HEK293 (cell line): ENCODE data around the gene POMP.
"Not testable (repeated sequence)": the region's sequence is repeated elsewhere in the genome, so short reads cannot be mapped to it uniquely, and the experiment has no call there.

ENCODE experiments used
- CTCF ChIA-PET: fragments of 350-600 bp; formaldehyde crosslinking; extraction: SDS; loops from one replicate; lab custom pipeline; 2021; ENCODE audit warnings: antibody characterized with exemption; lab: Yijun Ruan, JAX
- POLR2A ChIA-PET: fragments of 300-600 bp; formaldehyde crosslinking; extraction: SDS; loops from one replicate; lab custom pipeline; 2020; ENCODE audit warnings: antibody characterized with exemption, inconsistent platforms; lab: Yijun Ruan, JAX
- H3K27ac ChIP-seq: fragments of 200-500 bp; sonication (Bioruptor generic); 2 replicates; pipeline ENCODE4 v1.5.1; 2014; ENCODE audit warnings: low read depth, low read length, control low read depth, inconsistent platforms; ENCODE audit errors: extremely low read depth
- H3K36me3 ChIP-seq, 2 experiments: fragments of 200-500 bp in 1 of 2; sonication (Bioruptor generic) in 1 of 2; 1 replicate in 1 of 2; 2 replicates in 1 of 2; pipeline ENCODE4 v1.5.1; 2014 to 2017; ENCODE audit warnings: inconsistent platforms in 2 of 2, low read length in 2 of 2; ENCODE audit not compliant: control insufficient read depth in 2 of 2, insufficient read depth in 1 of 2
- H3K4me1 ChIP-seq: fragments of 200-500 bp; sonication (Bioruptor generic); 2 replicates; pipeline ENCODE4 v1.5.1; 2014; ENCODE audit warnings: mild to moderate bottlenecking, low read length, inconsistent platforms; ENCODE audit not compliant: control insufficient read depth, insufficient read depth
- H3K4me3 ChIP-seq: 2 replicates; pipeline ENCODE4 v1.5.1; 2011; ENCODE audit warnings: low read depth, mild to moderate bottlenecking, control low read depth, low read length, moderate library complexity
- H3K9me3 ChIP-seq: fragments of 200-500 bp; sonication (Bioruptor generic); 2 replicates; pipeline ENCODE4 v1.5.1; 2014; ENCODE audit warnings: low read depth, low read length, inconsistent platforms; ENCODE audit not compliant: control insufficient read depth, insufficient read depth
- GLIS1 ChIP-seq: fragments of 450-650 bp; formaldehyde crosslinking; IDR thresholded peaks from 2 replicates; pipeline ENCODE4 v1.5.1; 2016; ENCODE audit warnings: missing biosample characterization, missing genetic modification characterization
- GLIS2 ChIP-seq: fragments of 450-650 bp; formaldehyde crosslinking; IDR thresholded peaks from 2 replicates; pipeline ENCODE4 v1.5.1; 2016; ENCODE audit warnings: missing biosample characterization, missing genetic modification characterization
- KLF9 ChIP-seq: fragments of 450-650 bp; formaldehyde crosslinking; IDR thresholded peaks from 2 replicates; pipeline ENCODE4 v1.5.1; 2016; ENCODE audit warnings: missing biosample characterization, missing genetic modification characterization, low read depth
- YY2 ChIP-seq: fragments of 450-650 bp; formaldehyde crosslinking; IDR thresholded peaks from 2 replicates; pipeline ENCODE4 v1.5.1; 2016; ENCODE audit warnings: missing biosample characterization, missing genetic modification characterization
- ZBTB17 ChIP-seq: fragments of 450-650 bp; formaldehyde crosslinking; IDR thresholded peaks from 2 replicates; pipeline ENCODE4 v1.5.1; 2016; ENCODE audit warnings: missing biosample characterization, missing genetic modification characterization
- ZBTB20 ChIP-seq: fragments of 450-650 bp; formaldehyde crosslinking; IDR thresholded peaks from 2 replicates; pipeline ENCODE4 v1.5.1; 2016; ENCODE audit warnings: missing biosample characterization, missing genetic modification characterization
- ZNF112 ChIP-seq: fragments of 450-650 bp; formaldehyde crosslinking; IDR thresholded peaks from 2 replicates; pipeline ENCODE4 v1.5.0; 2017; ENCODE audit warnings: missing biosample characterization, missing genetic modification characterization
- ZNF19 ChIP-seq: fragments of 450-650 bp; formaldehyde crosslinking; IDR thresholded peaks from 2 replicates; pipeline ENCODE4; 2016; ENCODE audit warnings: missing biosample characterization, missing genetic modification characterization, low read depth
- ZNF23 ChIP-seq: fragments of 450-650 bp; formaldehyde crosslinking; IDR thresholded peaks from 2 replicates; pipeline ENCODE4 v1.5.1; 2016; ENCODE audit warnings: missing biosample characterization, missing genetic modification characterization, borderline replicate concordance
- ZNF394 ChIP-seq: fragments of 450-650 bp; formaldehyde crosslinking; IDR thresholded peaks from 2 replicates; pipeline ENCODE4 v1.5.1; 2016; ENCODE audit warnings: missing biosample characterization, missing genetic modification characterization, mild to moderate bottlenecking, moderate library complexity, borderline replicate concordance
- ZNF423 ChIP-seq: fragments of 450-650 bp; formaldehyde crosslinking; IDR thresholded peaks from 2 replicates; pipeline ENCODE4 v1.5.1; 2016; ENCODE audit warnings: missing biosample characterization, missing genetic modification characterization
- ZNF426 ChIP-seq: fragments of 450-650 bp; formaldehyde crosslinking; IDR thresholded peaks from 2 replicates; pipeline ENCODE4 v1.5.1; 2017; ENCODE audit warnings: missing biosample characterization, missing genetic modification characterization, mild to moderate bottlenecking, inconsistent platforms, moderate library complexity
- ZNF596 ChIP-seq: fragments of 450-650 bp; IDR thresholded peaks from 2 replicates; pipeline ENCODE4 v1.5.0; 2018; ENCODE audit warnings: missing biosample characterization, mild to moderate bottlenecking, missing genetic modification characterization, moderate library complexity
- ZNF785 ChIP-seq: fragments of 450-650 bp; formaldehyde crosslinking; IDR thresholded peaks from 2 replicates; pipeline ENCODE4 v1.5.1; 2016; ENCODE audit warnings: missing biosample characterization, missing genetic modification characterization
- ZNF837 ChIP-seq: fragments of 450-650 bp; formaldehyde crosslinking; IDR thresholded peaks from 2 replicates; pipeline ENCODE4 v1.5.1; 2016; ENCODE audit warnings: missing biosample characterization, missing genetic modification characterization
- ZSCAN16 ChIP-seq: fragments of 450-650 bp; formaldehyde crosslinking; IDR thresholded peaks from 2 replicates; pipeline ENCODE4 v1.5.1; 2016; ENCODE audit warnings: missing biosample characterization, missing genetic modification characterization
- ZSCAN30 ChIP-seq: fragments of 450-650 bp; IDR thresholded peaks from 2 replicates; pipeline ENCODE4 v1.5.1; 2018; ENCODE audit warnings: missing biosample characterization, mild to moderate bottlenecking, missing genetic modification characterization, moderate library complexity
- TF ChIP-seq, protein P1 (sequence below): fragments of 450-650 bp; formaldehyde crosslinking; IDR thresholded peaks from 2 replicates; pipeline ENCODE4 v1.5.1; 2016; ENCODE audit warnings: missing biosample characterization, missing genetic modification characterization
- TF ChIP-seq, protein P2 (sequence below): fragments of 450-650 bp; formaldehyde crosslinking; IDR thresholded peaks from 2 replicates; pipeline ENCODE4 v1.5.1; 2017; ENCODE audit warnings: missing biosample characterization, missing genetic modification characterization
- TF ChIP-seq, protein P3 (sequence below): fragments of 450-650 bp; formaldehyde crosslinking; IDR thresholded peaks from 2 replicates; pipeline ENCODE4 v1.5.1; 2016; ENCODE audit warnings: missing biosample characterization, missing genetic modification characterization
- TF ChIP-seq, protein P4 (sequence below): fragments of 450-650 bp; IDR thresholded peaks from 2 replicates; pipeline ENCODE4 v1.5.1; 2018; ENCODE audit warnings: missing biosample characterization, missing genetic modification characterization

POMP gene

DNA sequence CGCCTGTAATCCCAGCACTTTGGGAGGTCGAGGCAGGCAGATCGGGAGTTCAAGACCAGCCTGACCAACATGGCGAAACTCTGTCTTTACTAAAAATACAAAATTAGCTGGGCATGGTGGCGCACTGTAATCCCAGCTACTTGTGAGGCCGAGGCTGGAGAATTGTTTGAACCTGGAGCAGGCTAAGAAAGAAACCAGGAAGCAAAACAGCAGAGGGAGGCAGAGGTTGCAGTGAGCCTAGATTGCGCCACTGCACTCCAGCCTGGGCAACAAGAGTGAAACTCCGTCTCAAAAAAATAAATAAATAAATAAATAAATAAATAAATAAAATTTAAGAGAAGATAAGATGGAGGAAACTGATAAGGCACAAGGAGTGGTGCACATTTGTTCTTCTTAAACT is 24.2 kb downstream of the POMP start:
- CTCF ChIA-PET: interaction anchor here (0.6 kb wide), 1 partner anchor 116 kb away, joined by 3 read pairs; no protein-coding TSS in a partner anchor
- H3K9me3 ChIP-seq, H3K4me3 ChIP-seq, H3K27ac ChIP-seq, H3K4me1 ChIP-seq, POLR2A ChIA-PET: not testable (repeated sequence)
- H3K36me3 ChIP-seq: peaks cover 8 to 15% of the 10 kb centered on the region in 2 experiments
- TF ChIP-seq ZNF394 (tag by site-specific recombination) (0 out of 2 replicates have a peak, but pooled peaks have one; percentile 20), ZNF426 (peak; percentile 13; the same call in 1 of the 2 replicates)

DNA sequence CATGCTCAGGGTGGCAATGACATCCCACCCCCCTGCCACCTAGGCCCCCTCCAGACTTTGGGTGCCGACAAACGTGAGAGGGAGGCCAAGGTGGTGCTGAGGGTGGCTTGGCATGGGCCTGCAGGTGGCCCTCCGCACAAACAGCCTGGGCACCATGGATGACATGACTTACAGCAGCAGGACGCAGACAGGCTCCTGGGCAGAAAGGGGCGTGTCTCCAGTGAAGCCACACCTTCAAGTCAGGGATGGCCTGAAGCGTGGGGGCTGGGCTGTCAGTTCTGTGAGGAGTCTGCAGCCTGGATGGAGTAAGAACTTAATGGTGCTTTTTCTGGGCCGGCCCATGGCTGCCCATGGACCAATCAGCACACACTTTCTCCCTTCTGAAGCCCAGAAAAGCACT is 25.3 kb downstream of the POMP start:
- POLR2A ChIA-PET: no interaction called here
- TF ChIP-seq ZBTB17 (tag by site-specific recombination) (peak; percentile 45; the same call in 1 of the 2 replicates), KLF9 (tag by site-specific recombination) (peak; percentile 72), ZSCAN16 (tag by site-specific recombination) (no peak), YY2 (tag by site-specific recombination) (no peak), ZBTB20 (tag by site-specific recombination) (peak; percentile 62), GLIS2 (tag by site-specific recombination) (0 out of 2 replicates have a peak, but pooled peaks have one; percentile 13), GLIS1 (tag by site-specific recombination) (0 out of 2 replicates have a peak, but pooled peaks have one; percentile 6), ZNF423 (tag by site-specific recombination) (no peak), ZNF19 (tag by site-specific recombination) (no peak), ZNF394 (tag by site-specific recombination) (no peak), ZNF785 (tag by site-specific recombination) (no peak)
- TF ChIP-seq, protein P1, sequence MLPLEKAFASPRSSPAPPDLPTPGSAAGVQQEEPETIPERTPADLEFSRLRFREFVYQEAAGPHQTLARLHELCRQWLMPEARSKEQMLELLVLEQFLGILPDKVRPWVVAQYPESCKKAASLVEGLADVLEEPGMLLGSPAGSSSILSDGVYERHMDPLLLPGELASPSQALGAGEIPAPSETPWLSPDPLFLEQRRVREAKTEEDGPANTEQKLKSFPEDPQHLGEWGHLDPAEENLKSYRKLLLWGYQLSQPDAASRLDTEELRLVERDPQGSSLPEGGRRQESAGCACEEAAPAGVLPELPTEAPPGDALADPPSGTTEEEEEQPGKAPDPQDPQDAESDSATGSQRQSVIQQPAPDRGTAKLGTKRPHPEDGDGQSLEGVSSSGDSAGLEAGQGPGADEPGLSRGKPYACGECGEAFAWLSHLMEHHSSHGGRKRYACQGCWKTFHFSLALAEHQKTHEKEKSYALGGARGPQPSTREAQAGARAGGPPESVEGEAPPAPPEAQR: no peak
- Histone ChIP-seq H3K27ac (no peak overlapping the region), H3K36me3 (peaks cover 1 to 9% of the 10 kb centered on the region in 2 experiments; a peak in 2 of 3 replicates), H3K4me3 (no peak overlapping the region), H3K9me3 (no peaks in the 10 kb centered on the region), H3K4me1 (no peaks in the 10 kb centered on the region)
- CTCF ChIA-PET: no interaction called here

DNA sequence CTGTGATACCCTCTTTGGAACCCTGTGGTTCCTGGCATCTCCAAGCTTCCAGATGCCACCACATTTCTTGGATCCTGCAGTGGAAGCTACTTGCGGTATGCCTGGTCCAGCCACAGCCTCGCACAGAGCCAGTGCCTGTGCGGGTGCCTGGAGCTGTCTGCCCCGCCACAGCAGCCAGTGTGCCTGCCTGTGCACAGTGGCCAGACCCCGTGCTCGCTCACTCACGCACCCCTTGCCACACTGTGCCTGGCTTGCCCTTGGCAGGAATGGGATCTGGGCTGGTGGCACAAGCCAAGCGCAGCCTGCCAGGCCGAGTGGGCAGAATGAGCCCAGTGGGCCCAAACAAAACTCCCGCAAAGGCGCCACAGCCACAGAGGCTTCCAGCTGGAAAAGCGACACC is 26.2 kb downstream of the POMP start:
- CTCF ChIA-PET: interaction anchor here (0.7 kb wide), 1 partner anchor 119 kb away, joined by 3 read pairs; no protein-coding TSS in a partner anchor
- H3K4me3 ChIP-seq: no peak overlapping the region
- POLR2A ChIA-PET: no interaction called here
- no peaks in the 10 kb centered on the region for H3K9me3 ChIP-seq
- H3K27ac ChIP-seq: no peak overlapping the region
- no peaks in the 10 kb centered on the region for H3K4me1 ChIP-seq
- H3K36me3 ChIP-seq: peaks cover 0 to 2% of the 10 kb centered on the region in 2 experiments; a peak in 1 of 3 replicates
- TF ChIP-seq ZNF23 (tag by site-specific recombination): no peak
- TF ChIP-seq, protein P2, sequence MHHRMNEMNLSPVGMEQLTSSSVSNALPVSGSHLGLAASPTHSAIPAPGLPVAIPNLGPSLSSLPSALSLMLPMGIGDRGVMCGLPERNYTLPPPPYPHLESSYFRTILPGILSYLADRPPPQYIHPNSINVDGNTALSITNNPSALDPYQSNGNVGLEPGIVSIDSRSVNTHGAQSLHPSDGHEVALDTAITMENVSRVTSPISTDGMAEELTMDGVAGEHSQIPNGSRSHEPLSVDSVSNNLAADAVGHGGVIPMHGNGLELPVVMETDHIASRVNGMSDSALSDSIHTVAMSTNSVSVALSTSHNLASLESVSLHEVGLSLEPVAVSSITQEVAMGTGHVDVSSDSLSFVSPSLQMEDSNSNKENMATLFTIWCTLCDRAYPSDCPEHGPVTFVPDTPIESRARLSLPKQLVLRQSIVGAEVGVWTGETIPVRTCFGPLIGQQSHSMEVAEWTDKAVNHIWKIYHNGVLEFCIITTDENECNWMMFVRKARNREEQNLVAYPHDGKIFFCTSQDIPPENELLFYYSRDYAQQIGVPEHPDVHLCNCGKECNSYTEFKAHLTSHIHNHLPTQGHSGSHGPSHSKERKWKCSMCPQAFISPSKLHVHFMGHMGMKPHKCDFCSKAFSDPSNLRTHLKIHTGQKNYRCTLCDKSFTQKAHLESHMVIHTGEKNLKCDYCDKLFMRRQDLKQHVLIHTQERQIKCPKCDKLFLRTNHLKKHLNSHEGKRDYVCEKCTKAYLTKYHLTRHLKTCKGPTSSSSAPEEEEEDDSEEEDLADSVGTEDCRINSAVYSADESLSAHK: no peak
- TF ChIP-seq ZNF596 (tag by site-specific recombination): no peak
- TF ChIP-seq ZNF426: no peak
- TF ChIP-seq, protein P3, sequence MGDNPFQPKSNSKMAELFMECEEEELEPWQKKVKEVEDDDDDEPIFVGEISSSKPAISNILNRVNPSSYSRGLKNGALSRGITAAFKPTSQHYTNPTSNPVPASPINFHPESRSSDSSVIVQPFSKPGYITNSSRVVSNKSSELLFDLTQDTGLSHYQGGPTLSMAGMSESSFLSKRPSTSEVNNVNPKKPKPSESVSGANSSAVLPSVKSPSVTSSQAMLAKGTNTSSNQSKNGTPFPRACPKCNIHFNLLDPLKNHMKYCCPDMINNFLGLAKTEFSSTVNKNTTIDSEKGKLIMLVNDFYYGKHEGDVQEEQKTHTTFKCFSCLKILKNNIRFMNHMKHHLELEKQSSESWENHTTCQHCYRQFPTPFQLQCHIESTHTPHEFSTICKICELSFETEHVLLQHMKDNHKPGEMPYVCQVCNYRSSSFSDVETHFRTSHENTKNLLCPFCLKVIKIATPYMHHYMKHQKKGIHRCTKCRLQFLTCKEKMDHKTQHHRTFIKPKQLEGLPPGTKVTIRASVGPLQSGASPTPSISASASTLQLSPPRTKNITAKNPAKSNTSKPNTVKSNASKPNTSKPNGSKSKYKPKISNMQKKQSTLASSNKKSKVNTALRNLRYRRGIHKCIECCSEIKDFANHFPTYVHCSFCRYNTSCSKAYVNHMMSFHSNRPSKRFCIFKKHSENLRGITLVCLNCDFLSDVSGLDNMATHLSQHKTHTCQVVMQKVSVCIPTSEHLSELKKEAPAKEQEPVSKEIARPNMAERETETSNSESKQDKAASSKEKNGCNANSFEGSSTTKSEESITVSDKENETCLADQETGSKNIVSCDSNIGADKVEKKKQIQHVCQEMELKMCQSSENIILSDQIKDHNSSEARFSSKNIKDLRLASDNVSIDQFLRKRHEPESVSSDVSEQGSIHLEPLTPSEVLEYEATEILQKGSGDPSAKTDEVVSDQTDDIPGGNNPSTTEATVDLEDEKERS (tag by site-specific recombination): no peak
- TF ChIP-seq ZSCAN30 (tag by site-specific recombination): no peak
- no peak for TF ChIP-seq ZNF837 (tag by site-specific recombination)
- no peak for TF ChIP-seq ZNF112 (tag by site-specific recombination)
- TF ChIP-seq, protein P4, sequence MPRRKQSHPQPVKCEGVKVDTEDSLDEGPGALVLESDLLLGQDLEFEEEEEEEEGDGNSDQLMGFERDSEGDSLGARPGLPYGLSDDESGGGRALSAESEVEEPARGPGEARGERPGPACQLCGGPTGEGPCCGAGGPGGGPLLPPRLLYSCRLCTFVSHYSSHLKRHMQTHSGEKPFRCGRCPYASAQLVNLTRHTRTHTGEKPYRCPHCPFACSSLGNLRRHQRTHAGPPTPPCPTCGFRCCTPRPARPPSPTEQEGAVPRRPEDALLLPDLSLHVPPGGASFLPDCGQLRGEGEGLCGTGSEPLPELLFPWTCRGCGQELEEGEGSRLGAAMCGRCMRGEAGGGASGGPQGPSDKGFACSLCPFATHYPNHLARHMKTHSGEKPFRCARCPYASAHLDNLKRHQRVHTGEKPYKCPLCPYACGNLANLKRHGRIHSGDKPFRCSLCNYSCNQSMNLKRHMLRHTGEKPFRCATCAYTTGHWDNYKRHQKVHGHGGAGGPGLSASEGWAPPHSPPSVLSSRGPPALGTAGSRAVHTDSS (tag by site-specific recombination): no peak
- no peak for TF ChIP-seq ZNF19 (tag by site-specific recombination)
